C4-2B (cell line): ENCODE data around the gene SLC6A8.

ENCODE experiments used
- H3K27ac ChIP-seq: fragments of 450-650 bp; 2 replicates; pipeline ENCODE4 v1.5.1; 2017
- ZFX ChIP-seq: fragments of 450-650 bp; IDR thresholded peaks from 2 replicates; pipeline ENCODE4 v1.6.1; 2017
- TF ChIP-seq, protein P1 (sequence below): fragments of 450-650 bp; conservative IDR thresholded peaks from 2 replicates; pipeline ENCODE4 v1.5.1; 2017; ENCODE audit warnings: mild to moderate bottlenecking

Gene SLC6A8

DNA sequence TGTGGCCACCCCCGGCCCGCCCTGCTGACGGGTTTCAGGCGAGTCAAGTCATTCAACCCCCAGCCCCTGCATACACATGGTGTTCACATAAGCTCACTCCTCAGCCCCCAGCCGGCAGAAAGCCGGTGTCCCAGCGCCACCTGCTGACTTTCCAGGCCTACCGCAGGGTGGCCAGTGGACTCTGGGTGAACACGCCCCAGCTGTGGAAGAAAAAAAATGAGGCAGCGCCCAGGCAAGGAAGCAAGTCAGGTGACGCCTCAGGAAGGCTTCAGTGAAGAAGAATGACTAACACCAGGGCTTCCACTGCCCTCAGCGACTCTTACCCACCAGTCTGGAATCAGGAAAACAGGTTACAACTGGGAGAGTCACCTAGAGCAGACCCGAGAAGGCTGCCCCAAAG lies 20.7 kb downstream of the SLC6A8 start:
- no peak overlapping the region for H3K27ac ChIP-seq
- TF ChIP-seq, protein P1, sequence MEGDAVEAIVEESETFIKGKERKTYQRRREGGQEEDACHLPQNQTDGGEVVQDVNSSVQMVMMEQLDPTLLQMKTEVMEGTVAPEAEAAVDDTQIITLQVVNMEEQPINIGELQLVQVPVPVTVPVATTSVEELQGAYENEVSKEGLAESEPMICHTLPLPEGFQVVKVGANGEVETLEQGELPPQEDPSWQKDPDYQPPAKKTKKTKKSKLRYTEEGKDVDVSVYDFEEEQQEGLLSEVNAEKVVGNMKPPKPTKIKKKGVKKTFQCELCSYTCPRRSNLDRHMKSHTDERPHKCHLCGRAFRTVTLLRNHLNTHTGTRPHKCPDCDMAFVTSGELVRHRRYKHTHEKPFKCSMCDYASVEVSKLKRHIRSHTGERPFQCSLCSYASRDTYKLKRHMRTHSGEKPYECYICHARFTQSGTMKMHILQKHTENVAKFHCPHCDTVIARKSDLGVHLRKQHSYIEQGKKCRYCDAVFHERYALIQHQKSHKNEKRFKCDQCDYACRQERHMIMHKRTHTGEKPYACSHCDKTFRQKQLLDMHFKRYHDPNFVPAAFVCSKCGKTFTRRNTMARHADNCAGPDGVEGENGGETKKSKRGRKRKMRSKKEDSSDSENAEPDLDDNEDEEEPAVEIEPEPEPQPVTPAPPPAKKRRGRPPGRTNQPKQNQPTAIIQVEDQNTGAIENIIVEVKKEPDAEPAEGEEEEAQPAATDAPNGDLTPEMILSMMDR: peak; percentile 56
- TF ChIP-seq ZFX: no peak

DNA sequence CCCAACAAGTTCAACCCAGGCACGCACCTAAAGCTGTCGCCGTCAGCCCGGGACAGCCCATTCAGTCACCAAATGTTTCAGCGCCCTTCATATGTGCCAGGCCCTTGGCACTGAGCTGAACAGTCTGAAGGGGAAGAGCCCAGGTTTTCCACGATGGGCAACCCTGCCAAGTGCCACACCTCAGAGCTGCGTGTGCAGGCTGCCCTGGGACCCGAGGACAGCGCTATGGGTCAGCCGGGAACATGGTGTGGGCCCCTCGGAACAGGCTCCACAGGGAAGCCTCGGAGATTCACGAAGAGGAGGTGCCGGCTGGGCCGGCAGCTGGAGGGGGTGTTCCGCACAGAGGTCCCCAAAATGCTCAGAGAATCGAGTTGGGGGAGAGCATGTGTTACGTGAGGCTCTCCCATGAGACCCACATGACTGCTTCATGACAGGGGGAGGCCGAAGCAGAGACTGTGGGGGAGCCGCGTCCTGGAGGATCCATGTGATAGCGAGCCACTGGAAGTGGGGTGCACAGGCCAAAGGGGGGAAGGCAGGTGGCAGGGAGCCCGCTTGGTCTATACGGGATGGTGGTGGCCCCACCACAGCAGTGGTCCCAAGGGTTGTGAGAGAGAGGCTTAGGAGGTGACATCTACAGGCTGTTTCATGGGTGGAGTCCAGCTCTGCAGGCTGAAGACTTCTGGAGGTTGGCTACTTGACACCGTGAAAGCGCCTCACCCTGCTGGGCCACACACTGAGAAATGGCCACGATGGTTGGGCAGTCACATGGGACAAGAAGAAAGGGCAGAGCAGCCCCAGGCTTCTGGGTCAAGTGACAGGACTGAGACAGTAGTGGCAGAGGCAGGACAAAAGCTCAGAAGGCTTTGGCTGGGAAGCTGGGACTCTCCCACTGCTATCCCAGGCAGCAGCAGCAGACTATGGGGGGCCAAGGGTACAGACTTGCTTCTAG lies 22.3 kb downstream of the SLC6A8 start:
- TF ChIP-seq ZFX: no peak
- TF ChIP-seq, protein P1: no peak
- no peak overlapping the region for H3K27ac ChIP-seq

DNA sequence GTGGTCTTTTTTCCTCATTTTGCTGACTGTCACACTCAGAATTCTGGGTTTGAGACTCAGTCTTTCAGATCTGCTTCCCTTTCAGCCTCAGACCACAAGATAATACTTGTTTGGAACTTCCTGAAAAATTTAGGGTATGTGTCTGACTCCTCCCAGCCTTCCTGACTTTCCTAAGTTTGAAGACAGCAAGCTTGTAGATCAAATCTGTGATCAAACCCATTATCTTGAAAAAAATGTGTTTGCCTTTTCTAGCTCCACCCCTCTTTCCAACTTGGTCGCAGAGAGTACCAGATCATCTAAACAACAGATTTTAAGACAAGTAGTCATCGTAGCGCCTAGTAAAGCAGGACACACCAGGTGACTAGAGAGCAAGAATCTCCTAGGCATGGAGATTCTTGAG lies 26.5 kb downstream of the SLC6A8 start:
- TF ChIP-seq ZFX: no peak
- TF ChIP-seq, protein P1: no peak
- no peak overlapping the region for H3K27ac ChIP-seq

DNA sequence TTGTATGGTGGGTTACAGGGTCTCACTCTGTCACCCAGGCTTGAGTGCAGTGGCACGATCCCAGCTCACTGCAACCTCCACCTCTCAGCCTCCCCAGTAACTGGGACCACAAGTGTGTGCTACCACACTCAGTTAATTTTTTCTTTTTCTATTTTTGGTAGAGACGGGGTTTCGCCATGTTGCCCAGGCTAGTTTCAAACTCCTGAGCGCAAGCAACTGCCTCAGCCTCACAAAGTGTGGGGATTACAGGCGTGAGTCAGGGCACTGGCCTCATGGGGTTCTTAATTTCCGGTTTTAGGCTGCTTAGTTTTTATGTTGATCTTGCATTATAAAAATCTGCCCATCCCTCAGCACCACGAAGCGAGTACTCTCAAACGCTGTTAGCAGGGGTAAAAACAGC lies 29.7 kb downstream of the SLC6A8 start:
- no peak for TF ChIP-seq ZFX
- TF ChIP-seq, protein P1: no peak

DNA sequence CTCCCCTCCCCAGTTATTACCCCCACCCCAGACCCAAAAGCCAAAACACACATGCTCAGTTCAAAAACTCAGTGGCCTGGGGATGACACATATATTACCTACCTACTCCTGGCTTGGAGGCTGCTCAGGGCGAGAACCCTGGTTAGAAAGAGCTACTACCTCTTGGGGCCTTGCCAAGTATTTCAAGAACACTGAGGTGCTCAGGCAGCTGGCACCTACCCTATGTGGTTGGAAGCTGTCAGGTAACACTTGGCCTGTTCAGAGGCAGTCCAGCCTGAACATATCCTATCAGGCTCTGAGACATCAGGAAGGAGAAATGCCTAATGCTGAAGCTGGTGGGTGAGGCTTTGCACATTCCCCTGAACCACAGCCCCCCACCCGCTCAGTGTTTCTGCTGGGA lies 31.5 kb downstream of the SLC6A8 start:
- TF ChIP-seq ZFX: no peak
- TF ChIP-seq, protein P1: no peak
- no peak overlapping the region for H3K27ac ChIP-seq

More for the DNA sequence above, 29.7 kb downstream of the SLC6A8 start:
- no peak overlapping the region for H3K27ac ChIP-seq

DNA sequence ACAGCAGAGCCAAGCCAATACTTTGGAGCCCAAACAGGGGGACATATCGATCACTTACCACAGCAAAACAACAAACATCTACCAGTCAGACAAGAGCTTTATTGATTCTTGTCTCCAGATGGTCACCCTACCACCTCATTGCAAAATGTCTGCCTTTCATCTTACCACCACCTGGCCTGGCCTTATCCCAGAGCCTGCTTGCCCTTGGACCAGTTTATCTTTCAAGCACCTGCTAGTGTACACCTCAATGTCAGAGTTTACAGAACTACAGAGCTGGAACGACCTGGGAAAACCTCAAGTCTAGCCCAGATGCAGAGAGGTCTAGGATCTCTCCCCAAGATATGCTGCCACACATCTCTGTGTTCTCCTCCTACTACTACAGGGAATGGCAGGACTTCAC lies 32.0 kb downstream of the SLC6A8 start:
- TF ChIP-seq ZFX: no peak
- TF ChIP-seq, protein P1: no peak
- no peak overlapping the region for H3K27ac ChIP-seq

DNA sequence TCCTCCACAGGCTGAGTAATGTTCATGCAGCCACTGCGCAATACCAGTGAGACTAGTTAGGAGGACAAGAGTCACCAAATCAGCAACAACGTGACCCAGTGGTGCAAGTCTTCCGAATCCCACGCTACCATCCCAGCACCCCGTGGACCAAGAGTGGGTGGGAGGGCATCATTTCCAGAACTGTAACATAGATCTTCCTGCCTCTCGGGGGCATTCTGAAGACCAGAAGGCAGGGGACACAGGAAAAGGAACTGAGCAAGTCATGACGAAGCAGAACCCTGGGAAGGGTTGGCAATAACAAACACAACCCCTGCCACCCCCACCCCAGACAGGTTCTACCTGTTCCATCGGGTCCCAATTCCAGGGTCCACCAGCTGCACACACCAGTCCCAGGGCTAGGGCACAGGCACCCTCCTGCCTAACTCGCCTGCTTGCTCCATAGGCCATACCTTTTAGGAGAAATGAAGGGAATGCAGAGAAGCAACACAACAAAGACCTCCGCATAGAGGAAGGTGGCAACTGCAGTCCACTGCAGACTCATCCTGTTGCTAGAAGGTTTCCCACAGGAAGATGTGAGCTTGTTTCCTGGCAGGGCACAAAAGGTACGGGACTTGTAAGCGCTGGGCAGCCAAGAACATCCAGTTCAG lies 35.1 kb downstream of the SLC6A8 start:
- peak overlapping the region; percentile 95 for H3K27ac ChIP-seq
- TF ChIP-seq, protein P1: no peak
- no peak for TF ChIP-seq ZFX
